Heart left ventricle (tissue), 13 donors: ENCODE data around the gene RNF213.

Experiments used
- CTCF ChIP-seq, 12 donors: fragments of 200-600 bp; sonication (generic) in 4 of 12; IDR thresholded peaks; one replicate each; pipeline versions ENCODE4 v1.5.0 to v1.8.0; 2018 to 2022; ENCODE audit warnings: antibody characterized with exemption in 12 of 12, mild to moderate bottlenecking in 5 of 12
- POLR2A ChIP-seq, 2 donors: fragments of 450-650 bp; IDR thresholded peaks; one replicate each; pipeline ENCODE4 v1.6.1; 2017; ENCODE audit warnings: antibody characterized with exemption in 2 of 2, mild to moderate bottlenecking in 2 of 2, moderate library complexity in 2 of 2
- donor health status: ischemic (EF 13 %, LVEDD 7.1; RV severe dilation, severe dysfunction).
- donor health status: DM: no; HTN: yes; CAD: no.
- donor health status: DM: no; HTN: no; CAD: no.
- donor health status: ischemic (EF 25% LVEDD 6.9; RV normal size, moderate dysfunction).
- donor health status: ischemic (EF 25% LVEDD 5.7; RV mildly dilated, moderate dysfunction).
- donor health status: ischemic (EF 35%, LVEDD 5.7; RV mildly dilated, moderate dysfunction).
- donor health status: nonischemic (EF 11% LVEDD 7.7; RV severe dilation, severe dysfunction).
- donor health status: DM: yes; HTN: yes; CAD: no.
- donor health status: PGD.
- donor health status: ischemic (EF 29% LVEDD 5.4; RV normal size, mild dysfunction).
- donor health status: nonischemic (EF 23%, LVEDD 6.1; RV moderate dilation, normal function).

GRCh38 chr17:80327518-80327917 is 66.9 kb downstream of the RNF213 start:
- TF ChIP-seq CTCF (IDR thresholded peaks at IDR 0.05) (no peak), POLR2A (IDR thresholded peaks at IDR 0.05) (no peak)
